WI38 (cell line): Measurements from ENCODE around the gene GAS2.

Experiments
- H3K4me3 ChIP-seq: 2 replicates; pipeline ENCODE4 v1.5.1; 2011; ENCODE audit warnings: low read depth, mild to moderate bottlenecking, control low read depth, low read length
- TF ChIP-seq, protein P1 (sequence below): IDR thresholded peaks from 2 replicates; pipeline ENCODE4 v1.5.1; 2012; ENCODE audit warnings: low read depth, mild to moderate bottlenecking, control low read depth, low read length

Gene GAS2

GRCh38 chr11:22734628-22735345 is 68.4 kb downstream of the GAS2 start:
- TF ChIP-seq, protein P1, sequence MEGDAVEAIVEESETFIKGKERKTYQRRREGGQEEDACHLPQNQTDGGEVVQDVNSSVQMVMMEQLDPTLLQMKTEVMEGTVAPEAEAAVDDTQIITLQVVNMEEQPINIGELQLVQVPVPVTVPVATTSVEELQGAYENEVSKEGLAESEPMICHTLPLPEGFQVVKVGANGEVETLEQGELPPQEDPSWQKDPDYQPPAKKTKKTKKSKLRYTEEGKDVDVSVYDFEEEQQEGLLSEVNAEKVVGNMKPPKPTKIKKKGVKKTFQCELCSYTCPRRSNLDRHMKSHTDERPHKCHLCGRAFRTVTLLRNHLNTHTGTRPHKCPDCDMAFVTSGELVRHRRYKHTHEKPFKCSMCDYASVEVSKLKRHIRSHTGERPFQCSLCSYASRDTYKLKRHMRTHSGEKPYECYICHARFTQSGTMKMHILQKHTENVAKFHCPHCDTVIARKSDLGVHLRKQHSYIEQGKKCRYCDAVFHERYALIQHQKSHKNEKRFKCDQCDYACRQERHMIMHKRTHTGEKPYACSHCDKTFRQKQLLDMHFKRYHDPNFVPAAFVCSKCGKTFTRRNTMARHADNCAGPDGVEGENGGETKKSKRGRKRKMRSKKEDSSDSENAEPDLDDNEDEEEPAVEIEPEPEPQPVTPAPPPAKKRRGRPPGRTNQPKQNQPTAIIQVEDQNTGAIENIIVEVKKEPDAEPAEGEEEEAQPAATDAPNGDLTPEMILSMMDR = no peak
- no peak overlapping the region for H3K4me3 ChIP-seq

DNA sequence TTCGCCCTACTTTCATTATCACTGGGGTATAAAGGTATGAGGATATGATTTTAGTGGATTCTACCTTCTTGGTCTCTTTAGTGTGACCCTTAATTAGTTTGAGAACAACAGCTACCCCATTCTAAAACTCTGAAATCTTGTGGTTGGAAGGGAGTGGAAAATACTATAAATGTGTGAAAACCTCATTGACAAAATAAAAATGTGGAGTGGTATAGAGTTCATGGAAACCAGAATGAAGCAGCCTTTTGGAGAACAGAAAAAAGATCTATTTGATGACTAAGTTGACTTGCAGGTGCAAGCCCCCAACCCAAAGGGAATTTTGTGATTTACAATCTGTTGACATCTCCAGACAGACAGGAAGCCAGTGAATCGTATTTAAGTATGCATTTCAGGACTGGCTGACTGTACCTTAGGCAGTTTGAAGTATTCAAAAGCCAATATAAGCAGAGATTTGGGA is 75.8 kb downstream of the GAS2 start:
- TF ChIP-seq, protein P1 = no peak
- no peak overlapping the region for H3K4me3 ChIP-seq

GRCh38 chr11:22749536-22749935 is 83.1 kb downstream of the GAS2 start:
- H3K4me3 ChIP-seq = no peak overlapping the region
- TF ChIP-seq, protein P1 = no peak

GRCh38 chr11:22752908-22753310 is 86.5 kb downstream of the GAS2 start:
- TF ChIP-seq, protein P1 = no peak
- H3K4me3 ChIP-seq = no peak overlapping the region

DNA sequence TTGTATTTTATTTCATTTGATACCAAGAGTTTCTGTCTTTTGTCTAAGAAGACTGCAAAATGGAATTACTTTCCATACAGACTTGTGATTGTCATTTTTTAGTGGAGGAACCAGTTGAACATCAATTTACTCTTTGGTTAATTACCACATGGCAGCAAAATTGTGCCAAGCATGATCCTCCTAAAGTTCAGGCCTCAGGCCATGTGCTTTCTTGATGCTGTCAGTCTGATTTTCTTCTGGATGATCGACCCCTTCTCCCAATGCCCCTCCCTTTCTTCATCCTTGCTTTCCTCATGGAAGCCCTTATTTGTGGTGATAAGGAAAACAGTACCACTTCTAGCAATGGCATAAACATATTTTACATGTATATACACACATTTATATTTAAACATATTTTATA is 87.0 kb downstream of the GAS2 start:
- TF ChIP-seq, protein P1 = no peak
- H3K4me3 ChIP-seq = no peak overlapping the region

GRCh38 chr11:22761066-22761465 is 94.7 kb downstream of the GAS2 start:
- H3K4me3 ChIP-seq = no peak overlapping the region
- TF ChIP-seq, protein P1 = no peak

GRCh38 chr11:22763166-22763565 is 96.8 kb downstream of the GAS2 start:
- no peak overlapping the region for H3K4me3 ChIP-seq
- TF ChIP-seq, protein P1 = no peak
